Psoas muscle (tissue), 8 donors: Measurements from ENCODE around the gene PDGFRA. TPM values are rescaled to one million over a fixed set of nuclear protein-coding genes. Genes with fewer than 3 reads are reported as not detected.

ENCODE experiments used
- ATAC-seq, 4 donors: fragments of 200-7000 bp; cut with Tn5 transposase; one replicate each; pipeline ENCODE4 v1.9.1; 2020; ENCODE audit warnings: moderate library complexity in 3 of 4, mild to moderate bottlenecking in 2 of 4
- DNase-seq, 2 donors: peaks; one replicate each; pipeline ENCODE4 v3.0.0-alpha.2; 2020
- H3K27ac ChIP-seq: fragments of 200-600 bp; one replicate; pipeline ENCODE4 v1.8.0; 2022
- H3K27me3 ChIP-seq, 3 donors: fragments of 200-600 bp in 1 of 3; one replicate each; pipeline versions ENCODE4 v1.6.1 to v1.8.0; 2013 to 2022; ENCODE audit warnings: low read length in 2 of 3, mild to moderate bottlenecking in 2 of 3, moderate library complexity in 1 of 3; ENCODE audit not compliant: insufficient read depth in 3 of 3
- H3K36me3 ChIP-seq, 2 donors: fragments of 200-600 bp in 1 of 2; one replicate each; pipeline versions ENCODE4 v1.6.1 to v1.8.0; 2013 to 2022; ENCODE audit warnings: low read depth in 1 of 2, mild to moderate bottlenecking in 1 of 2, moderate library complexity in 1 of 2; ENCODE audit not compliant: insufficient read depth in 1 of 2
- H3K4me1 ChIP-seq: fragments of 200-600 bp; one replicate; pipeline ENCODE4 v1.8.0; 2022
- H3K4me3 ChIP-seq: fragments of 200-600 bp; one replicate; pipeline ENCODE4 v1.8.0; 2022; ENCODE audit warnings: mild to moderate bottlenecking
- H3K9me3 ChIP-seq: fragments of 200-600 bp; one replicate; pipeline ENCODE4 v1.8.0; 2022
- WGBS, 3 donors: extraction: QIAGEN DNeasy Blood & Tissue Kit; methylation state at CpG; one replicate each; pipeline versions ENCODE4 v1.1.6 to v1.1.7; 2013; 5-methylcytosine and 5-hydroxymethylcytosine counted together
- intact Hi-C, 2 donors: fragments of 100-400 bp; cut with DNase I; formaldehyde crosslinking; loops; one replicate each; pipeline versions ENCODE4 v1.11.0 to v1.14.2; 2022
- polyA plus RNA-seq, 3 donors: library from polyadenylated mRNA; stranded (reverse); fragments of 200-250 nt; gene quantifications; one replicate each; pipeline ENCODE4 v1.2.3, GENCODE V29; 2013
- total RNA-seq, 4 donors: library from RNA; stranded (reverse); fragmentation: NEBNext Ultra II Directional in 2 of 4; extraction: Animal tissue kit (Norgen Biotek cat#: 25700) in 2 of 4; gene quantifications; one replicate each; pipeline versions ENCODE4 v1.2.1 to v1.2.4, GENCODE V29; 2021 to 2023
- TF ChIP-seq, protein P1 (sequence below): fragments of 200-600 bp; IDR thresholded peaks from one replicate; pipeline ENCODE4 v1.8.0; 2022; ENCODE audit warnings: antibody characterized with exemption
- donor health status: healthy with polysubstance abuse.
- donor health status: DM: no; HTN: no; CAD: no; lungs with moderate emphysema.
- donor health status: Bipolar disorder and iron deficiency.
- donor health status: healthy.
- donor health status: DM: yes; HTN: yes; CAD: no.
- donor health status: DM: no; HTN: no; CAD: no.
- donor health status: DM: no; HTN: no; CAD: no.
- donor health status: DM: yes; HTN: yes; CAD: no.

Gene PDGFRA
- total and polyA plus RNA-seq, 7 donors: 3.1 to 32.6 (median 12.9) TPM

DNA sequence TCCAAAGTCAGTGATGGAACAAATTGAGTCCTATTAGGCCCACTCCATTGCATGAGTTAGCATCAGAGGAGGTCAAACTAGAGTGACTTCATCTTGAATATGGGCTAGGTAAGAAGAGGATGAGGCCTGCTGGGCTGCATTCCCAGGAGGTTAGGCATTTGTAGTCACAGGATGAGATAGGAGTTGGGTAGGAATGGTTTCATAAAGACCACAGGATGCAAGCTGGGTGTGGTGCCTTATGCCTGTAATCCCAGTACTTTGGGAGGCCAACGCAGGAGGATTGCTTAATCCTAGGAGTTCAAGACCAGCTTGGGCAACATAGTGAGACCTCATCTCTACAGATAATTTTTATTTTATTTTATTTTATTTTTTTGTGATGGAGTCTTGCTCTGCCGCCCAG lies 26.8 kb downstream of the PDGFRA start:
- H3K36me3 ChIP-seq: no peaks in the 10 kb centered on the region
- H3K9me3 ChIP-seq: no peaks in the 10 kb centered on the region
- ATAC-seq: no peak
- peak in 1 of 2 donors; percentile 30 for DNase-seq
- H3K4me3 ChIP-seq: no peak overlapping the region
- H3K27me3 ChIP-seq: no peaks in the 10 kb centered on the region
- TF ChIP-seq, protein P1, sequence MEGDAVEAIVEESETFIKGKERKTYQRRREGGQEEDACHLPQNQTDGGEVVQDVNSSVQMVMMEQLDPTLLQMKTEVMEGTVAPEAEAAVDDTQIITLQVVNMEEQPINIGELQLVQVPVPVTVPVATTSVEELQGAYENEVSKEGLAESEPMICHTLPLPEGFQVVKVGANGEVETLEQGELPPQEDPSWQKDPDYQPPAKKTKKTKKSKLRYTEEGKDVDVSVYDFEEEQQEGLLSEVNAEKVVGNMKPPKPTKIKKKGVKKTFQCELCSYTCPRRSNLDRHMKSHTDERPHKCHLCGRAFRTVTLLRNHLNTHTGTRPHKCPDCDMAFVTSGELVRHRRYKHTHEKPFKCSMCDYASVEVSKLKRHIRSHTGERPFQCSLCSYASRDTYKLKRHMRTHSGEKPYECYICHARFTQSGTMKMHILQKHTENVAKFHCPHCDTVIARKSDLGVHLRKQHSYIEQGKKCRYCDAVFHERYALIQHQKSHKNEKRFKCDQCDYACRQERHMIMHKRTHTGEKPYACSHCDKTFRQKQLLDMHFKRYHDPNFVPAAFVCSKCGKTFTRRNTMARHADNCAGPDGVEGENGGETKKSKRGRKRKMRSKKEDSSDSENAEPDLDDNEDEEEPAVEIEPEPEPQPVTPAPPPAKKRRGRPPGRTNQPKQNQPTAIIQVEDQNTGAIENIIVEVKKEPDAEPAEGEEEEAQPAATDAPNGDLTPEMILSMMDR: no peak
- intact Hi-C loops: no loop called here
- 85 to 93% (median 90%) methylated on average over 2 of the region's 2 CpGs for WGBS, 3 donors
- no peaks in the 10 kb centered on the region for H3K4me1 ChIP-seq
- no peak overlapping the region for H3K27ac ChIP-seq

GRCh38 chr4:54256491-54257486 lies 27.7 kb downstream of the PDGFRA start:
- no peaks in the 10 kb centered on the region for H3K36me3 ChIP-seq
- 85 to 92% (median 90%) methylated on average over 11 of the region's 11 CpGs for WGBS, 3 donors
- no peak for DNase-seq
- H3K4me1 ChIP-seq: no peaks in the 10 kb centered on the region
- H3K27me3 ChIP-seq: no peaks in the 10 kb centered on the region
- intact Hi-C loops: no loop called here
- ATAC-seq: no peak
- no peak overlapping the region for H3K4me3 ChIP-seq
- no peak overlapping the region for H3K27ac ChIP-seq
- TF ChIP-seq, protein P1: no peak
- no peaks in the 10 kb centered on the region for H3K9me3 ChIP-seq

DNA sequence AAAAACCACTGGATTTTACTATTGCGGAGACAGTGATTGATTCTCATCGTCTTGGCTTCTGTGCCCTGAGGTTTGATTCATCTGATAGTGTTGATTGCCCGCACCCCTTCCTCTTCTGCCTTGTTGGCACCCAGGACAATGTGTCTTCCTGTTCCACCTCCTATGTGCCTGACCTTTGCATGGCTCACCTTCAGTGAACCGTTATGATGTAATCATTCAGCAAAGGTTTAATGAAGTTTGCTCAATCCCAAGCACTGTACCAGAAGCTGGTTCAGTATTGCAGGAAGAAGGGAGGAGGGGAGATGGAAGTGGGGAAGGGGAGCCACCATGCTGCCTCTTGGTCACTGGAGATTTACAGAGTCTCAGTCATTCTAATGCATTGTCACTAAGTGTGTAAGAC lies 36.3 kb downstream of the PDGFRA start:
- H3K9me3 ChIP-seq: no peaks in the 10 kb centered on the region
- H3K27ac ChIP-seq: no peak overlapping the region
- H3K27me3 ChIP-seq: no peaks in the 10 kb centered on the region
- ATAC-seq: no peak
- no peak for DNase-seq
- WGBS, 3 donors: 87 to 92% (median 90%) methylated on average over 4 of the region's 4 CpGs
- TF ChIP-seq, protein P1: no peak
- H3K36me3 ChIP-seq: no peaks in the 10 kb centered on the region
- no peaks in the 10 kb centered on the region for H3K4me1 ChIP-seq
- intact Hi-C loops: no loop called here
- no peak overlapping the region for H3K4me3 ChIP-seq

- no peak for DNase-seq
- intact Hi-C loops: no loop called here
- Histone ChIP-seq H3K27ac (no peak overlapping the region), H3K27me3 (no peaks in the 10 kb centered on the region), H3K4me1 (no peaks in the 10 kb centered on the region), H3K4me3 (no peak overlapping the region), H3K36me3 (peaks cover 0 to 4% of the 10 kb centered on the region in 2 donors), H3K9me3 (no peaks in the 10 kb centered on the region)
- no peak for ATAC-seq
- TF ChIP-seq, protein P1: no peak
Observed at GRCh38 chr4:54268151-54268550, 39.1 kb downstream of the PDGFRA start.
